GM18858 (cell line): ENCODE data around the gene HOXC12.

ENCODE experiments used
- ATAC-seq: cut with Tn5 transposase; IDR thresholded peaks from one replicate; pipeline ENCODE4 v1.9.1; 2021; ENCODE audit not compliant: unreplicated experiment

The HOXC12 gene

DNA sequence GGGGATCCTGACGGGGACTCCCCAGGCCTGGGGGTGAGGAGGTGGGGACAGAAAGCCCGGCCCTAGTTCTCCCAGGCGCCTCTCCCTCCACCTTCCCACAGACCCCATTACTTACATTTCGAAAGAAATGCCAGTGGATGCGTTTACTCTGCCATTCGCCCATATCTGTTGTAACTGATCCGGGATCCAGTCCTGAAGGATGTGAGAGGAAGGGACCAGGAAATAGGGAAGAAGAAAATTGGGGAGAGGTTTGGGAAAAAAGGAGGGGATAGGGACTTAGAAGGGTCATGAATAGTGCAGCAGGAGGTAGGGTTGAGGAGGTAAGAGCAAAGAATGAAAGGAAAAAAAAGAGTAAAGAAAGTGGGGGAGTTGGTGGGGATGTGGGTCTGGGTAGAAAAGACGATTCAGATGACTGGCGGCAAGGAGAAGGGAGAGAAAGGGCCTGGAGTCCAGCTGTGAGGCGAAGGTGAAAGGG, 1.1 kb downstream of the HOXC12 start:
- no peak for ATAC-seq

DNA sequence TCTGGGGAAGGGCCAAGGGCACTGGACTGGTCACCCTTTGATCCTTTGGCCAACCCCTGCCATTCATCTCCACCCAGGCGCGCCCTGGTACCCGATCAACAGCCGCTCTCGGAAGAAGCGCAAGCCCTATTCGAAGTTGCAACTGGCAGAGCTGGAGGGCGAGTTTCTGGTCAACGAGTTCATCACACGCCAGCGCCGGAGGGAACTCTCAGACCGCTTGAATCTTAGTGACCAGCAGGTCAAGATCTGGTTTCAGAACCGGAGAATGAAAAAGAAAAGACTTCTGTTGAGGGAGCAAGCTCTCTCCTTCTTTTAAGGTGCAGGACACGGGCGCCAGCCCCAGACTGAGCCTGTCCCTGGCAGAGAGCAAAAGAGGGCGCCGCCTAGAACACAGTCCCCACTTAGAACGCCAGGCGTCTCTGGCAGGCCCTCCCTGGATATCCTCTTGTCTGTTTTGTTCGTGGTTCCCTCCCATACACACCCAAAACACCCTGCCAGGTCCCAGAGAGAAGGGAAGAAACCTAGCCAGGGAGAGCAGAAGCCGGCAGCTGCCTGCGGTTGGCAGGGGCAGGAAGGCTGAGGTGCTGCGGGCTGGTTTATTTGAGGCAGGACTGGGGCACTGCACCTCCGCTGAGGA, 1.7 kb downstream of the HOXC12 start:
- no peak for ATAC-seq

DNA sequence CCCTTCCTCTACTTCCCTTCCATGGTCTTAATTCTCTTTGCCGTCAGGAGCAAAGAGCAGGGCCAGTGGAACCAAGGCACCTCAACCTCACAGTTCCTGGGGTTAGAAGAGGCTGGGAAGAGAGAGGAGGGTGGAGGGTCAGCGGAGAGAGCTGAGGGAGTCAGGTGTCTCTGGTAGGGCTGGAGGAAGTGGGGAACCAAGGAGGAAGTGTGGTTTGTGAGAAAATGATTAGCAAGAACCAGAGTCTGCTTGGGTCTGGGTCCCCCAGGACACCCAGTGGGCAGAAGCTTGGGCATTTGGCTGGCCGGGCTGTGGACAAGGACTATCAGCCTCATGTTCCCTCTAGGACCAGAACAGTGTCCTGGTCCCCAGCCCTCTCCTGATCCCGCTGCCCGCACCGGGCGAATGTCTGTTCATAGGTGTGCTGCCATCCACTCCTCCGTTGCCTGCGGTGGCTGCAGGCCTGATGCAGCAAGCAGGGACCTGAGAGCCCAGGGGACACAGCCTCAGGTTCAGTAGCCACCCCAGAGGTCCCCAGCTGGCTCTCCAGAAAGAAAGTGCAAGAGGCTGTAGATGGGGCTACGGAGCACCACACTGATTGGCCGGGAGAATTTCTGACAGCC, 2.3 kb downstream of the HOXC12 start:
- no peak for ATAC-seq

DNA sequence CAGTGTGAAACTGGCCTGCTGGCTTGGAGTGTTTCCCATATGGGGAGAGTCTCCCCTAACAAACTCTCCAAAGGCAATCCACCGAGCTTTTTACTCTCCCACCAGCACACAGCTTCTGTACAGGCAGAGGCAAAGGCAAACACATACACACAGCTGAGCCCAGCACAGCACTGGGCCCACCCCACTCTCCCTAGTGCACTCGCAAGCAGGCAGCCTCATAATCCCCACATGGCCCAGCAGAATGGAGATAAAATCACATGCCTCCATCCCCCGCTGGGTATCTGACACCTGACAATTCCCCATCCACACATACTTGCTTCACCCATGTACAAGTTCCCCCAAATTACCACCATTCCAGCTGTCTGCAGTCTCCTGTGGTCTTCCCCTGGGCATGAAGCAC, 3.4 kb downstream of the HOXC12 start:
- ATAC-seq = no peak

DNA sequence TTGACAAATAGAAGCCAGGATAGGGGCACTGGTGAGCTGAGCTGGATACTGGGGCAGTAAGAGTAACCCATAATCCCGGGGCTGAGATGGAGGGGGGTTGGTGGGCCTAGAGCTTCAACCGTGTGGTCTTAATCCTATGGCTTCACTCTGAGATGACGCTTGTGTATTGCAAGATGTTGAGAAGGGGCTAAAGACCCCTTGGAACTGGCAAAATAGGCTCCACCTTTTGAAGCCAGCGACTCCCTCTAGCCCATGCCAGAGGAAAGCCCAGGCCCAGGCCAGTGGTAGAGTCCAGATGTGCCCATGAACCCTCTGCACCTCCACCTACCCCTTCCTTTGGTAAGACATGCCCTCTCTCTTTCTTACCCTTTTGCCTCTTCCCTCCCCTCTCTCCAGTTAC, 4.6 kb downstream of the HOXC12 start:
- ATAC-seq = no peak

DNA sequence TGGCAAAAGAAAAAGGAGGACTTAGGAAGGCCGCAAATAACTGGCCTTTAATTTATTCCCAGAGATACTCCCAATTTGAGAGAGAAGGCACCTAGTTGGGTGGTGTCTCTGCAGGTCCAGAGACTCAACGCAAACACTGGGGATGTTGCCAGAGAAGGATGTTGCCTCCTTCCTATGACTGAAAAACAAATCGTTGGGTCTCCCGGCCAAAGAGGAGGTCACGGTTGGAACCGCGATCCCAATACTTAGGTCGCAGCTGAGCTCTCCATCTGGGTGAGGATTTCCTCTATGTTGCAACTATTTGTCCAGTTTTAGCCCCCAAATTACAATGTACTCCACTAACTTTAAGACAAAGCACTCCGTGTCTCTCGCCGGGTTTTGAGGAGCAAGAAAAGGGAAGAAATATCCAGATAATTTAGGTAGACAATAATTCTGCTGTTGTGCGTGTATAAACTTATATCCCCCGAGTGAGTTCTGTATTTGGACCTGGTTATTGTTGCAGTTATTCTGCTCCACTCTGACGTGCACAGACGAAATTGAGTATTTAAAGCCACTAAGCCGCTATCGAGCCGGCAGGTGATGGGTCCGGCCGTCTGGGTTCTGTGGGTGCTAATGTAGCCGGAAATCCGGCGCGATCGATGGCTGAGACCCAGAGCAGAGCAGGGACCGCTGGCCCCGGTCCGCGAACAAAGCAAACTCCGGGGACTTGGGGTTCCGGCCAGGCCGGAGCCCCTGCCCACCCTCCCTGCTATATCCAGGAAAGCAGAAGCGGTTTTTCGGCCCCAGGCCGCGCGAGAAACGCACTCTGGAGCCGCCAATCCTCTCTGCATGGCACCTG, 5.7 kb downstream of the HOXC12 start:
- ATAC-seq = no peak

DNA sequence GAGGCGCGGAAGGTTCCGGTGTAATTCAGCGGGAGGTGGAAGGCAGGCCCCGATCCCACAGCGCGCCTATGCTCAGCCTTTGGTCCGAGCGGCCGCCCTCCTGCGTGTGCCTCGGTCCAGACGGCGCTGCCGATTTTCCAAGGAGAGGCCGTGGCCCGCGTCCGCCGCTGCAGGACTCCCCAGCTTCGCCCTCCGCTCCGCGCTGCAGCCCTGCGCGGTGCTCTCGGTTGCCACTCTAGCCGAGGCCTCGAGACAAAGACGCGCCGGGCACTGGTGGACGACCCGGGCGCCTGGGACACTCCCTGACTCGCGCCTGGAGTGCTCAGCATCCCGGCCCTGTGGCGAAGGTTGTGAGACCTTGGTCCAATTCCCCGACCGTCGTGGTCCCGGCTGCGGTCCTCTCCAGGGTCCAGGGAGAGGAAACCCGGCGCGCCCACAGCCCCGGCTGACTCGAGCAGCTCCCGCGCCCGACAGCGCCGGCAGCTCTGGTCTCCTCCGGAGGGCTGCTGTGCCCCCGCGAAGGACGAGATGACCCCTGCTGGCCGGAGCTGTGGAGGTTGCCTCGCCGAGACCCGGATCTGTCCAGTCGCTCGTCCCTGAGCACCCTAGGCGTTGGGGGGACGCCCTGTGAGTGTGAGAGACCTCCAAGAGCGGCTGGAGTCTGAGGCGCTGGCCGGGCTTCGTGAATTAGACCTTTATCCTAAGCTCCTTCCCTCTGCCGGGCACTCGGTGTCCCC, 6.5 kb downstream of the HOXC12 start:
- ATAC-seq = no peak

DNA sequence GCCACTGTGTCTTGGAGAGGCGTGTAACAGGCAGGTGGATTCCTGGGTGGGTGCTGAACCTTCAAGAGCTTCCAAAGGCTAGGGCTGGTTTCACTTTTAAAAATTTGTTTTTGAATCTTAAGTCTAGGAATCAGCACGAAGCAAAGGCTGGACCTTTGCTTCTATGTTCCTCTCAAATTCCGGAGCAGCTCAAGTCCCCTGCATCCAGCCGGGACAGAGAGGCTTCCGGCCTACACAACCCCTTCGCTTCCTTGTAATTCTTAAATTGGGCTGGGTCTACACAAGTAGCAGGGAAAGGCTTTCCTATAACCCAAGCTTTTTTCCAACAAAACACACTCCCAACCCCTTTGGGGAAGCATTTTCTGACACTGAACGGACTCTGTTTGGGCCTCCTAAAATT, 8.3 kb downstream of the HOXC12 start:
- no peak for ATAC-seq

DNA sequence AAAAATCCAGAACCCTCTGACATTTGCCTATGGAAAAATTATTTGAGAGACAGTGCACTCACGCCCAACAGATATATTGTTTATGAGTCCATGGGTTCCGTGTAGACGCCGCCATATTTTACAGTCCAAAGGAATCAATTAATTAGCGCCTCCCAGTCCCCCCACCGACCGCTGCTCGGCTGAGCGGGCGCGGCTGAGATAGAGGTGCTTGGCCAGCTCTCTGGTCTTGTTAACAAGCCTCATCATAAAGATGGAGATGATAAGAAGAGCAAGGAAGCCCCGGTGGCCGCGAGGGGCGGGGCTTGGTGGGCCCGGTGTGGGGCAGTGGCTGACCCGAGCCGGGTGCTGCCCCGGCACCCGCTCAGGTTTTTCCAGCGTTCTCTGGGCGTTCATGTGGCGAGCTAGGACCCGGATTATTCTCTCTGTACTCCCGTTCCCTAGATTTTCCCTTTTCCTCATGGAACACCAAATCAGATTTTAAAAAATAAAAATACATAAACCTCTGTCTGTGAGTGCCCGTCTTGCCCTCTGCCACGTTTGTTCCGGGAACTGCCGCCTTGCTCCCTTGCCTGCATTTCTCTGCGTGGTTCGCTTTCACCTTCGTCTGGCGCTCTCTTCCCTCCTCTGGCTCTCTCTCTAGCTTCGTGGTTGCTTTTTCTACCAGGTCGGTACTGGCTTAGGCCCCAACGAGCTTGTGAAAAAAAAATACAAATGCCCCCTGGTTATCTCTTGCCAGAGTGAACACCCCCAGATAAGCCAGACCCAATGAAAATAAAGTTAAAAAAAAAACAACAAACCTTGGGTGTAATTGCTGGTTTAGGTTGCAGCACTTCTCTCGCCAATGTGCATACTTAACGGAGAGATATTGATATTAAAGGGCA, 9.0 kb downstream of the HOXC12 start:
- no peak for ATAC-seq

DNA sequence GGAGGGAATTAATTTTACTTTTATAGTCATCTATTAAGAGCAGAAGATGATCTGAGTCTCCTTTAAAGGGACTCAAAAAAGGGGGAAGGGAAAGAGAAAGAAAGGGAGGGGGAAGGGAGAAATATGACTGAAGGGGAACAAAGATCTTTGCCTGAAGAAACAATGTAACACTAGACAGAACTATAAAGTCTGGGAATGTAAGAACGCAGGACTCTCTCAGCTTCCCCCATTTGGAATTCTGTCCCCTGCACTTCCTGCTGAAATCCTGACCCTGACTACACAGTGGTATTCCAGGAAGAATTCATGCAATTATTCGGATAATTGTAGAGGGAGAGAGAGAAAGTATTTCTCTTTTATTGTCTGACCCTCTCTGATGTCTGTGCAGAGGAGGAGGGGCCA, 9.6 kb downstream of the HOXC12 start:
- ATAC-seq = no peak

DNA sequence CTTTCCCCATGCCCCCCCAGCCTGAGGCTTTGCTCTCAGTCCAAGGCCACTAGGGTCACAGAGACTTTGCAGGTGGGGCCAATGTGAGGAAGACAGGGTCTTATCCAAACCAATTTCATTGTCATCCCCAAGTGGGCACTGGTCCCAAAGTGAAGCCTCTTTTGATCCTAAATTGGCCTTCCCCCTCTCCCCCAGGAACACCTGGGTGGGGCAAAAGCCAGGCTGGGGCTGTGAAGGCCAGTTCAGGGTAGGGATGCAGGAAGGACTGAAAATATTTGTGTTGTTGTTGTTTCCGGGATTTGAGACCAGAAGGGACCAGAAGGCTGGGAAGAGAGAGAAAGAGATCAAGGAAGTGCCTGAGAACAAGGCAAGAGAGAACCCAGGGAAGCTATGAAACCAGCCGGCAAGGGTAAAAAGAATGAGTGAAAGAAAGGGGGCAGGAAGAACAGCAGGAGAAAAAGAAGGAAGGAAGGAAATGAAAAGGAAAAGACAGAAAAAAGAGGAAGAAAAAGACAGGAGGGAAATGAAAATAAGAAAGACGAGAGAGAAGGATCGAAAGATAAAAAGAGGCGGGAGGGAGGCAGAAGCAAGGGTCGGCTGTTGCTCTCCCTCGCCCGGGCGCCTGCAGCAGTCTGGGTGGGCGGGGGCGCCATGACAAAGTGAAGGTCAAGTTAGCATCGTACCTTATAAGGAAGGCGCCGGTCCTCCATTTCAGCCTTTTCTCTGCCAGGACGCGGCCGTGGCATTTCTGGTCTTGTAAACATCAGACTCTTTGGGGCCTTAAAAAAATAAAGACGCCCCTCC, 10.8 kb downstream of the HOXC12 start:
- ATAC-seq = no peak

DNA sequence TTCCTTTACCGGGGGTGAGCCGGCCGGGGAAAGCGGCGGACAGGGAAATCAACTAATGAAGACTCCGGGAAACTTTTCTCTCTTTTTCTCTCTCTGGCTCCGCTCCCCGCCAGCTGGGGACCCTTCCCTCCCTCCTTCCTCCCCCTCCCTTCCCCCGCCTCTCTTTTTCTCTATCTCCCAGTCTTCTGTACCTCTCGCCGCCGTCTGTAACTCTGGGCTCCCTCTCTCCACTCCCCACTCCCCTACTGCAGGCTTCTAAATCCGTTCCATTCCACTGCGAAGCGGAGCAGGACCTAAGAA, 11.3 kb downstream of the HOXC12 start:
- no peak for ATAC-seq

DNA sequence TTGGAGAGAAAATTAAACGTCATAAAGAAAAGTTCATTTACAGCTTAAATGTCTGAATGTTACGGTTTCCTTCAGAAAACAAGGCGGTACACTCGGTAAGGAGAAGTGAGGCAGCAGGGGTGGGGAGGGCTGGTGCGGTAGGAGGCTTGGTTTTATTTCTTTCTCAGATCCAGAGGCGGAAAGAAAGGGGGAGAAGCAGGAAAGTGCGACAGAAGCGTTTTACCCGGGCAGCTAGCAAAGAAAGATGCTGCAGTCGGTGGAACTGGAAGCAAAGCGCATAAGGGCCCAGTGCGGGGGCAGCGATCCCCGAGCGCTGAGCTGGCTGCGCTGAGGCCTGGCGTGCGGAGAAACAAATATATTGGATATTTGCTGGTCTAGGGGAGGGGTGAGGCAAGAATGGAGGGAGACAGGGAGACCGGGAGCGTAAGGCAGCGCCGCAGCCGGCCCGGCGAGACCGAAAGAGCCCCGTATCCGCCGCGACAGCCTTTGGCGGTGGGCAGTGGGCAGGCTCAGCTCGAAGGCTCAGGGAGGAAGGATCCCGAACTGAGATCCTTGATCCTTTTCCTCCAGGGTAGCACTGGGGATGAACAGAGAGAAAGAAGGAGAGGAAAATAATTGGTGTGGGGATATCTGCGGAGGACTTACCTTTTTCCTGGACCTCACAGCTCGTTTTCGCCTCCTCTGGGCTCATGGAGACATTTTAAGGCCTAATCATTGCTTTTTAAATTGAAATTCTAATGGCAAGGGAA, 11.9 kb downstream of the HOXC12 start:
- ATAC-seq = no peak

DNA sequence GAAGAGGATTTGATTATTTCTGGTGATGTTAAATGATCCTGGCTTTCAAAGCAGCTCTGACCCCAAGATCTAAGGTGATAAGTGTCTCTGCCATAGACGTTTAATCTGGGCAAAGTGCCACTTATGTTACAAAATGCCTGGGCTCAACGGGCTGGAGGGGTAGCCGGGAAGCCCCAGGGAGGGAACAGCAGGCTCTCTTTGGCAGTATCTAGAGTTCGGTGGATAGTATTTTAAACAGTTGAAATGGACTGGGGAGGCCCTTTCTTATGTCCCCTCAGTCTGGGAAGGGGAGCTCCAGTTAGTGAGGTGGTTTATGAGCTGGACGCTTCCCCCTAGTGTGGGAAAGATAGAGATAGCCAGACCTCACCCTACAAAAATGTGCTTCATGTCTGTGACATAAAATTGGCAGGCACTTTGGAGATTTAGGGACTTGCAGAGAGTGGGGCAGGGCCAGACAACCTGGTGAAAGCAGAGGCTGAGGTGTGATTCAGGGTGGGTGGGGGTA, 12.8 kb downstream of the HOXC12 start:
- no peak for ATAC-seq

DNA sequence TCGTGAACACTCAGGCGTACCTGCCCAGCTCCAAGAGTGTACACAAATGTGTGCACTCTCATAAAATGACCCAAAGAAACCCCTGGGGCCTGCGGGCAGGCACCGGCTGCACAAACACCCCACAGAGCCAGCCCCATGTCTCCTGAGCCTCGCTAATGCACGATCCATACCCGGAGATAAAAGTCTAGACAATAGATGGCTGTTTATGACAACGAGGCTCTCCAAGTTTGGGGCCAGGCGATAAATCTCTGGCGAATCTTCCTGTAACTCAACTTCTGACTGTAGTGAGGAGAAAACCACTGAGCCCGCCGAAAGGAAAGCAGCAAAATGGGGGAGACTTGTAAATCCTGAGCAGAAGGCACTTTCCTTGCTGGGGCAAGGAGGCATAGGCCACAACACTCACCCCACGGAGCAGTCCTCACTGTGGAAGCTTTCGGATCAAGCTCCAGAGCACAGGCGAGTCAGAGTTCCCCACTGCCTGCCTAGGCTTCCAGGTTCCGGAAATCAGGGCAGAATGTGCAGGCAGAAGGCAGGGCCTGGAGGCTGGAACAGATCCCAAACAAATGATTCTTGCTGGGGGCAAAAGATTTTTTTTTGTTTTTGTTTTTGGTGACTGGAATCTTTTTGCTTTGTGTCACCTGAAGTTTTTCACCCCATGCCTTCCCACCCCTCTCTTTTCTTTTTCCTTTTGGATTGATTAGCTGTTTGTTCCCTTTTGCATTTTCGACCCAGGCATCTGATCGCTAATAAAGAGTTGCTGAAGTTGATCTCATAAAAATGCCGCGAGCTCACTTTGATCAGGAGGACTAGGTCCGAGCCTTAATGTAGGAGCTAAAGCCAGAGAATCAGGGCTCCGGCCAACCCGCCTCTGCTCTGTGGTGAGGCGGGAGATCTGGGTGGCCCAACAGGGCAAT, 13.8 kb downstream of the HOXC12 start:
- ATAC-seq = no peak

DNA sequence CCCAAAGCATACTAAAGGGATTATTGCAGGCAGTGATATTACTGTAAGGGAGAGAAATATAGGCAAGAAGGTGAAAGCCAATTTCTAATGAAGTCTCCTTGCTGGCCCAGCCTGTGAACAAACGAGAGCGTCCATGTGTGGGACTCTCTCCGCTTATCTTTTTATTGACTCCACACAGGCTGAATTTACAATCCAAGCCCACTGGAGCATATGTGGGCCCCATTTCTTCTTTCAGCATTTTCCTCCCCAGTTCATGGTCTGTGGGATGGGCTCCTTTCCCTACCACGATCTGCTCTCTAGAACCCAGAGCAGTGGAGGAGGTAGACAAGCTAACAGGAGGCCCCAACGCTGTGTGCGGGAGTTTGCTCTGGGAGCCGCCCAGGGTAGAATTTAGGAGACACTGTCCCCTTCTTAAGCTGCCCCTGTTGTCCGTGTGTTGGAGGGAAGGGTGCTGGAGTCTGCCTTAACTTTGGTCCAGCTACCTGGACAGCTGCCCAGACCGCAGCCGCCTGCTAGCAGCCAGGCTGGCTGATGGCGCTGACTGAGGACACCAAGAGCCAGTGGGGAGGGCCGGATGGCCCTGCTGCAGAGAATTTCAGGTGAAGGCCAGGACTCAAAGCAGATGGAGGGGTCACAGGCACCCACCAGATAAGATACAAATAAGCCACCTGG, 15.0 kb downstream of the HOXC12 start:
- no peak for ATAC-seq

DNA sequence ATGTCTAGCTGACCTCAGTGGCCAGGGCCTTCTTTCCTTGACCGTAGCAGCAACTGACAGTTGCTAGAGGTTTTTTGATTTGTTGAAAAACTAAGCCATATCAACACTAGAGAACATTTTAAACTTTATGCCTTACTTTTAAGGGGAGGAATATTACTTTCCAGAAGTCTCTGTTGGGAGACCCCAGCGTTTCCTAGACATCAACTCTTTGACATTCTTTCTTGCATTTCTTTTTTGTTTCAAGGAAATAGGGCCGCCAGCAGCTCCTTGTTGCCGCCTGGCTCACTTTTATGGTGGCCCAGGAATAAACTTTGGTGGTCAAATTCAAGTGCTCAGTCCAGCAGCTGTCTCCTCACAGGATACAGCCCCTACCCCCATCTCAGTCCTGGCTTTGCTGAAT, 15.7 kb downstream of the HOXC12 start:
- no peak for ATAC-seq
